Measurements from ENCODE around the gene MAFB. TPM values are rescaled to one million over a fixed set of nuclear protein-coding genes. Genes with fewer than 3 reads are reported as not detected.

MAFB gene
- total RNA-seq, 1 experiment from 2014 or later = 0.85 TPM

DNA sequence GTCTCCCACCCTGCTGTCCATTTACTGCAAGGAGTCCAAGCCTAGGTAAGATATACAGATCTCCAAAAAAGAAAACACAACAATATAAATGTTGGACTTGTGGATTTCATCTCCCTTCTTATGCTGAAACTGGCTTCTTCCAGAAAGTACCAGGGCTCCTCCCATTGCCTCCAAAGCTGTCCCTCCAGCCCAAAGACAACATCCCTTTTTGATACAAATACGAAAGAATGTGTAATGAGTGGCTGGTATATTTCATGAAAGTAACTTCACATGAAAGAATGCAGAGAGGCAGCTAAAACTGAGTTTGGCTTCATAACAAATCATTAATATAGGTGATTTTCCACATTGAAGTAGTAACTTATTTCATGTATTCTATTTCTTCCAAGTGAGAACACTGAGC, 7.9 kb downstream of the MAFB start:
- WGBS (ENCODE audit: extremely low coverage, insufficient read length, low lambda C conversion rate) = no CpG with 5 or more reads among the region's 1 CpG

More for the DNA sequence above, 7.9 kb downstream of the MAFB start:
- Histone ChIP-seq H2AK5ac (ENCODE audit: insufficient read length, low read length) (no peak overlapping the region), H3K79me2 (ENCODE audit: insufficient read depth, low read length) (no peaks in the 10 kb centered on the region), H2BK120ac (ENCODE audit: low read depth, low read length, poor library complexity, severe bottlenecking) (no peak overlapping the region), H2AFZ (ENCODE audit: low read length) (no peak overlapping the region), H2BK5ac (ENCODE audit: insufficient read length, low read length) (no peak overlapping the region), H2BK20ac (ENCODE audit: low read depth, low read length, poor library complexity, severe bottlenecking) (no peak overlapping the region), H2BK15ac (ENCODE audit: low read depth, low read length) (no peak overlapping the region), H4K20me1 (ENCODE audit: control insufficient read depth, insufficient read depth, insufficient read length) (no peaks in the 10 kb centered on the region), H2BK12ac (ENCODE audit: insufficient read length, low read depth, low read length) (no peak overlapping the region), H3K9me3 (ENCODE audit: control insufficient read depth, low read depth, low read length) (no peaks in the 10 kb centered on the region), H3K23ac (ENCODE audit: insufficient read length, low read depth, low read length) (no peak overlapping the region), H3K14ac (ENCODE audit: insufficient read depth, low read length) (no peak overlapping the region), H3K4me2 (ENCODE audit: insufficient read depth, insufficient read length, low read length) (no peak overlapping the region), H3K27ac (ENCODE audit: insufficient read length, low read depth, low read length) (no peak overlapping the region), H4K91ac (ENCODE audit: insufficient read length, low read depth, low read length) (no peak overlapping the region), H3K18ac (ENCODE audit: insufficient read length, low read depth, low read length) (no peak overlapping the region), H3K27me3 (ENCODE audit: insufficient read depth, low read length) (peaks cover 65% of the 10 kb centered on the region), H3K79me1 (ENCODE audit: insufficient read depth, low read depth, low read length, poor library complexity, severe bottlenecking) (no peaks in the 10 kb centered on the region), H4K8ac (replicated peaks; ENCODE audit: insufficient read length, low read depth, low read length) (no peak overlapping the region), H4K5ac (ENCODE audit: insufficient read length, low read depth, low read length) (no peak overlapping the region), H3K23me2 (ENCODE audit: insufficient read length, low read depth, low read length, poor library complexity, severe bottlenecking) (peaks cover 4% of the 10 kb centered on the region), H3K4me1 (ENCODE audit: insufficient read depth, low read length) (peaks cover 1% of the 10 kb centered on the region; the same call in 1 of the 2 replicates), H3T11ph (ENCODE audit: low read length) (no peak overlapping the region), H3K4ac (ENCODE audit: low read depth, low read length) (no peak overlapping the region), H3K56ac (ENCODE audit: insufficient read length, low read depth, low read length) (no peak overlapping the region), H3K9ac (ENCODE audit: extremely low read depth, insufficient read length, low read length) (no peak overlapping the region)
- TF ChIP-seq, protein P1, sequence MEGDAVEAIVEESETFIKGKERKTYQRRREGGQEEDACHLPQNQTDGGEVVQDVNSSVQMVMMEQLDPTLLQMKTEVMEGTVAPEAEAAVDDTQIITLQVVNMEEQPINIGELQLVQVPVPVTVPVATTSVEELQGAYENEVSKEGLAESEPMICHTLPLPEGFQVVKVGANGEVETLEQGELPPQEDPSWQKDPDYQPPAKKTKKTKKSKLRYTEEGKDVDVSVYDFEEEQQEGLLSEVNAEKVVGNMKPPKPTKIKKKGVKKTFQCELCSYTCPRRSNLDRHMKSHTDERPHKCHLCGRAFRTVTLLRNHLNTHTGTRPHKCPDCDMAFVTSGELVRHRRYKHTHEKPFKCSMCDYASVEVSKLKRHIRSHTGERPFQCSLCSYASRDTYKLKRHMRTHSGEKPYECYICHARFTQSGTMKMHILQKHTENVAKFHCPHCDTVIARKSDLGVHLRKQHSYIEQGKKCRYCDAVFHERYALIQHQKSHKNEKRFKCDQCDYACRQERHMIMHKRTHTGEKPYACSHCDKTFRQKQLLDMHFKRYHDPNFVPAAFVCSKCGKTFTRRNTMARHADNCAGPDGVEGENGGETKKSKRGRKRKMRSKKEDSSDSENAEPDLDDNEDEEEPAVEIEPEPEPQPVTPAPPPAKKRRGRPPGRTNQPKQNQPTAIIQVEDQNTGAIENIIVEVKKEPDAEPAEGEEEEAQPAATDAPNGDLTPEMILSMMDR (conservative IDR thresholded peaks at IDR 0.05) = no peak
- Mint-ChIP-seq H3K27me3 (ENCODE audit: low read depth) (peaks cover 97% of the 10 kb centered on the region), H3K36me3 (ENCODE audit: insufficient read depth in 1 of 3, low read depth in 3 of 3) (no peaks in the 10 kb centered on the region), H3K9me3 (peaks cover 0 to 3% of the 10 kb centered on the region in 2 experiments; a peak in 1 of 5 replicates), H3K4me3 (no peak overlapping the region), H3K4me1 (peaks cover 23 to 42% of the 10 kb centered on the region in 2 experiments), H3K27ac (no peak overlapping the region)
- no peak for DNase-seq
